Ramos (cell line): ENCODE data around the gene NRBP1.

Experiments used
- in situ Hi-C: fragments of 300-500 bp; cut with MboI; formaldehyde crosslinking; loops from one replicate; pipeline ENCODE4 v1.14.3; 2022; ENCODE audit warnings: low sequenced_read_pairs; ENCODE audit not compliant: unreplicated experiment

Gene NRBP1

DNA sequence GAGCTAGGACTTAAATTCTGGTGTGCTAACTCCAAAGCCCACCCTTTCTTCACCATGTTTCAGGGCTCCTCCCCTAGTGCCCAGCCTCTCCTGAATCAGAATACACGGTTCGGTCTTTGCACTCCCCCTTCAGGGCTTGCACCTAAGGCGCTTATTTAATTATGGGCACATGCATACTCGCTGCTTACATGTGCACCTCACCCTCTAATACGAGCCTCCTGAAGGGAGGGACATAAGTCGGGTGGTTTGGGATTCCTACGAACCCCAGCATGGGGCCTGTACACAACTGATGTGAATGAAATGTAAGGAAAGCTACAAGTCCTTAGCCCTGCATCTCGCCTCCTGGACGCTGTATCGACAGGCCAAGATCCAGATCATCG lies 60.7 kb downstream of the NRBP1 start:
- in situ Hi-C loops: no loop called here

DNA sequence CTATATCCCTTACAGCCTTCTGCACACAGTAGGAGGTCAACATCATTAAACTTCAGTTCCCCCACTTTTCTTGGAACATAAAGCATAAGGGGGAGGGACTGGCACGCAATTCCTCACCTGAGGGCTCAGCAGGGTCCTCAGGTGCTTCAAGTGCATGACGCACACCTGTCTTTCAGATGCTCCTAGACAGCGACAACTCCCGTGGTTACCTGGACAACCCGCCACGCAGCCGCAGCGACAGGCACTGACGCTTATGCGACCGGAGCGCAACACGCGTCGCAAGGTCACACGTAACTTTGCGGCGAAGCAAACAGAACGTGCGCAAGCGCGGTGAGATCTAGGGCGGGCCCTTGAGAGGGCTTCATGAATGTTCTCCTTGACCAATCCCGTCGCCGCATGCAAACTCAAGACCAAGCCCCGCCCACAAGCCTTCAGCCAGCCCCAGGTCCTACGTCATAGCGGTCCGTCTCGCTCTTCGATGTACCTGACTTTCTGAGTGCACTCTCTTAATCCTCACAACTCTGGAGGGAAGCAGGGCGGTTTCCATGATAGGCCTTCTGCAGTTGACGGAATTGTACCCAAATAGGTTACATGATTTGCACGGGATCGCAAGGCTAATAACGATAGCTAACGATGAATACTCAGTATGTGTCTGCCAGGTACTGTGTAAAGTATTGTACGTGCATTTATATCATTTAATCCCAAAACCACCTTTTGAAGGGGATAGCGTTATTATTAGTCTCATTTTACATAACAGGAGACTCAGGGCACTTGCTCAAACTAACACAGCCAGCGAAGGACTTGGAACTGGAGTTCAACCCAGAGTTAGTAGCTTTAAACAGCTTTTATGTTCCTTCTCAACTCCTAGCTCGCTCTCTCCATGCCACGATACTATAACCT lies 61.3 kb downstream of the NRBP1 start, which contains the start of gene IFT172:
Gene IFT172, minus strand, starts transcription at position 246 of the 900 bp plus-strand sequence. Its CDS starts 90 bp downstream, at position 156.
- in situ Hi-C loops: no loop called here
